ENCODE results near the gene RFC5. TPM values are rescaled to one million over a fixed set of nuclear protein-coding genes. Genes with fewer than 3 reads are reported as not detected.

Gene RFC5
- total and polyA plus RNA-seq, 2 of the 13 experiments (the other 11 are each of a cell fraction or from before 2014, with no cell fraction given) = 16.8 to 51.4 TPM

GRCh38 chr12:117968826-117969659 lies 47.5 kb upstream of the RFC5 start, which contains the start of gene KSR2:
TSS of gene KSR2 (minus strand) at chr12:117968990. CDS start at chr12:117968255, 735 bp downstream.
- FAIRE-seq (no peak), ATAC-seq (peak; percentile 88), DNase-seq (ENCODE audit: low spot score) (peak; percentile 13)
- H4K20me1 ChIP-seq (ENCODE audit: insufficient read depth, low read length) = no peaks in the 10 kb centered on the region
- peaks cover 11 to 49% of the 10 kb centered on the region in 2 experiments; a peak in 4 of 5 replicates for H3K27me3 ChIP-seq (ENCODE audit: control insufficient read depth in 1 of 2, insufficient read depth in 2 of 2, low read length in 2 of 2)
- POLR2A ChIA-PET = no interaction called here
- H3K79me2 ChIP-seq (ENCODE audit: insufficient read depth, low read length) = no peaks in the 10 kb centered on the region
- no TSS peak for BruUV-seq (replicated peaks)
- H3K4me2 ChIP-seq (ENCODE audit: low read depth, low read length) = peak within 1 kb of the TSS; percentile 70
- H3K4me3 ChIP-seq (replicated peaks in 1 of 3; ENCODE audit: insufficient read depth in 1 of 3, low read depth in 2 of 3, low read length in 3 of 3) = peak within 1 kb of the TSS; percentile 45 to 74 (median 58); a peak in 5 of 6 replicates
- no peak within 1 kb of the TSS for H3K9ac ChIP-seq (ENCODE audit: insufficient read depth, low read depth, low read length)
- H3K9me3 ChIP-seq (ENCODE audit: low read length) = peaks cover 6% of the 10 kb centered on the region; the same call in 1 of the 2 replicates
- intact Hi-C loops (cut with micrococcal nuclease; ENCODE audit: unreplicated experiment) = no loop called here
- H2AFZ ChIP-seq (ENCODE audit: low read length) = no peak within 1 kb of the TSS
- WGBS (ENCODE audit: low lambda C conversion rate) = 4% methylated on average over 35 of the region's 86 CpGs
- in situ Hi-C loops (cut with HindIII; ENCODE audit: extremely low pct_ligation_motif_present, low pct_unique_long_range_greater_than_20kb) = no loop called here
- no peaks in the 10 kb centered on the region for H3K4me1 ChIP-seq (ENCODE audit: insufficient read depth, low read length)
- CTCF ChIA-PET (ENCODE audit: low intra/inter-chr PET ratio, low total read pairs) = no interaction called here
- H3K27ac ChIP-seq (ENCODE audit: extremely low read length, insufficient read depth, low read length) = no peak within 1 kb of the TSS
- no peaks in the 10 kb centered on the region for H3K36me3 ChIP-seq (replicated peaks in 1 of 2; ENCODE audit: control insufficient read depth in 1 of 2, insufficient read depth in 2 of 2, low read length in 2 of 2)
- no peak for TF ChIP-seq BCL3 (CRISPR knock-in tag; IDR thresholded peaks at IDR 0.05)
- TF ChIP-seq MTA1 (CRISPR knock-in tag; IDR thresholded peaks at IDR 0.05; ENCODE audit: borderline replicate concordance) = peak; percentile 34; the same call in 1 of the 2 replicates
- TF ChIP-seq ZNF292 (CRISPR knock-in tag; IDR thresholded peaks at IDR 0.05; ENCODE audit: borderline replicate concordance, low read depth) = peak; percentile 34; the same call in 1 of the 2 replicates
- no peak for TF ChIP-seq ZNF281 (CRISPR knock-in tag; IDR thresholded peaks at IDR 0.05; ENCODE audit: borderline replicate concordance)
- peak; percentile 56; the same call in 1 of the 2 replicates for TF ChIP-seq MEIS2 (CRISPR knock-in tag; IDR thresholded peaks at IDR 0.05)
- TF ChIP-seq PBX2 (CRISPR knock-in tag; IDR thresholded peaks at IDR 0.05) = peak; percentile 65
- peak; percentile 18 for TF ChIP-seq YY1 (IDR thresholded peaks at IDR 0.05; ENCODE audit: insufficient read depth, insufficient replicate concordance, low read depth, low read length)
- no peak for TF ChIP-seq ZNF773 (CRISPR knock-in tag; IDR thresholded peaks at IDR 0.05; ENCODE audit: borderline replicate concordance)
- peak; percentile 60 for TF ChIP-seq HNRNPLL (IDR thresholded peaks at IDR 0.05; ENCODE audit: low read depth, low read length, poor library complexity, severe bottlenecking)
- TF ChIP-seq ZNF777 (CRISPR knock-in tag; IDR thresholded peaks at IDR 0.05) = peak; percentile 60; the same call in 1 of the 2 replicates
- TF ChIP-seq CEBPB (IDR thresholded peaks at IDR 0.05; ENCODE audit: borderline replicate concordance, low read depth, low read length) = peak; percentile 39; the same call in 1 of the 2 replicates
- TF ChIP-seq GABPB1 (CRISPR knock-in tag; IDR thresholded peaks at IDR 0.05) = peak; percentile 15; the same call in 1 of the 2 replicates
- 0 out of 2 replicates have a peak, but pooled peaks have one; percentile 24 for TF ChIP-seq TBX2 (CRISPR knock-in tag; IDR thresholded peaks at IDR 0.05; ENCODE audit: borderline replicate concordance)
- TF ChIP-seq ZNF800 (CRISPR knock-in tag; IDR thresholded peaks at IDR 0.05) = peak; percentile 95; the same call in 1 of the 2 replicates
